Muscle of leg (tissue), 11 donors: ENCODE measurements around the gene PTPRG. TPM values are rescaled to one million over a fixed set of nuclear protein-coding genes. Genes with fewer than 3 reads are reported as not detected.

ENCODE experiments used
- DNase-seq: peaks from one replicate; pipeline ENCODE4 v3.0.0; 2013
- H3K27ac ChIP-seq: one replicate; pipeline ENCODE4 v1.5.1; 2013; ENCODE audit warnings: mild to moderate bottlenecking, low read length, control low read depth
- H3K27me3 ChIP-seq: one replicate; pipeline ENCODE4 v1.6.1; 2013; ENCODE audit warnings: low read length; ENCODE audit not compliant: control insufficient read depth, insufficient read depth
- H3K36me3 ChIP-seq: one replicate; pipeline ENCODE4 v1.6.1; 2013; ENCODE audit warnings: low read length; ENCODE audit not compliant: control insufficient read depth, insufficient read depth
- H3K4me1 ChIP-seq: one replicate; pipeline ENCODE4 v1.6.1; 2013; ENCODE audit warnings: low read length; ENCODE audit not compliant: control insufficient read depth, insufficient read depth
- H3K4me3 ChIP-seq: one replicate; pipeline ENCODE4 v1.5.1; 2013; ENCODE audit warnings: low read length, control low read depth
- H3K9me3 ChIP-seq: replicated peaks from 2 replicates; pipeline ENCODE4 v1.6.1; 2013; ENCODE audit warnings: low read depth, low read length; ENCODE audit not compliant: control insufficient read depth
- WGBS: methylation state at CpG from one replicate; pipeline ENCODE4 v1.1.5; 2013; ENCODE audit warnings: missing lambda C conversion rate; ENCODE audit not compliant: insufficient coverage; 5-methylcytosine and 5-hydroxymethylcytosine counted together
- polyA plus RNA-seq, 8 donors: library from polyadenylated mRNA; unstranded; fragments of 120-200 nt; gene quantifications; one replicate each; pipeline versions ENCODE4 v1.2.1 to v1.2.3, GENCODE V29; 2013; ENCODE audit warnings: inconsistent platforms in 1 of 8, low replicate concordance in 1 of 8; ENCODE audit not compliant: insufficient read length in 8 of 8, insufficient read depth in 1 of 8
- total RNA-seq: library from RNA; stranded (reverse); fragments of 120-200 nt; gene quantifications from one replicate; pipeline ENCODE4 v1.2.4, GENCODE V29; 2013

PTPRG gene
- total and polyA plus RNA-seq, 9 donors = 15.7 to 45.7 (median 30.8) TPM

- no peaks in the 10 kb centered on the region for H3K36me3 ChIP-seq
- no peaks in the 10 kb centered on the region for H3K27me3 ChIP-seq
- peaks cover 12% of the 10 kb centered on the region for H3K4me1 ChIP-seq
- H3K27ac ChIP-seq = no peak overlapping the region
- H3K9me3 ChIP-seq = peaks cover 3% of the 10 kb centered on the region
- 100% methylated on average over 1 of the region's 4 CpGs for WGBS
- DNase-seq = peak; percentile 15
- no peak overlapping the region for H3K4me3 ChIP-seq
Observed at GRCh38 chr3:61947456-61947855, 386.1 kb downstream of the PTPRG start.

GRCh38 chr3:61948699-61949305 is 387.4 kb downstream of the PTPRG start:
- no peak for DNase-seq
- WGBS = 90% methylated on average over 1 of the region's 5 CpGs
- peaks cover 12% of the 10 kb centered on the region for H3K4me1 ChIP-seq
- no peaks in the 10 kb centered on the region for H3K9me3 ChIP-seq
- no peak overlapping the region for H3K27ac ChIP-seq
- no peaks in the 10 kb centered on the region for H3K36me3 ChIP-seq
- no peak overlapping the region for H3K4me3 ChIP-seq
- H3K27me3 ChIP-seq = no peaks in the 10 kb centered on the region

GRCh38 chr3:61954097-61954540 is 392.7 kb downstream of the PTPRG start:
- H3K4me1 ChIP-seq = peaks cover 3% of the 10 kb centered on the region
- DNase-seq = no peak
- no peak overlapping the region for H3K4me3 ChIP-seq
- no peaks in the 10 kb centered on the region for H3K9me3 ChIP-seq
- no peaks in the 10 kb centered on the region for H3K27me3 ChIP-seq
- H3K27ac ChIP-seq = no peak overlapping the region
- WGBS = no CpG with 5 or more reads among the region's 2 CpGs
- no peaks in the 10 kb centered on the region for H3K36me3 ChIP-seq

GRCh38 chr3:61955483-61955882 is 394.1 kb downstream of the PTPRG start:
- Histone ChIP-seq H3K27me3 (no peaks in the 10 kb centered on the region), H3K4me1 (no peaks in the 10 kb centered on the region), H3K27ac (no peak overlapping the region), H3K4me3 (no peak overlapping the region), H3K9me3 (no peaks in the 10 kb centered on the region), H3K36me3 (no peaks in the 10 kb centered on the region)
- no peak for DNase-seq
- no CpG with 5 or more reads among the region's 2 CpGs for WGBS

GRCh38 chr3:61956236-61956635 is 394.9 kb downstream of the PTPRG start:
- peak; percentile 86 for DNase-seq
- Histone ChIP-seq H3K4me3 (no peak overlapping the region), H3K27ac (peak overlapping the region; percentile 18), H3K36me3 (no peaks in the 10 kb centered on the region), H3K4me1 (no peaks in the 10 kb centered on the region), H3K9me3 (no peaks in the 10 kb centered on the region), H3K27me3 (no peaks in the 10 kb centered on the region)
- no CpG with 5 or more reads among the region's 5 CpGs for WGBS

GRCh38 chr3:61957259-61957658 is 395.9 kb downstream of the PTPRG start:
- WGBS = no CpG with 5 or more reads among the region's 2 CpGs
- no peak for DNase-seq
- H3K9me3 ChIP-seq = no peaks in the 10 kb centered on the region
- no peak overlapping the region for H3K4me3 ChIP-seq
- no peaks in the 10 kb centered on the region for H3K4me1 ChIP-seq
- H3K27me3 ChIP-seq = no peaks in the 10 kb centered on the region
- no peaks in the 10 kb centered on the region for H3K36me3 ChIP-seq
- no peak overlapping the region for H3K27ac ChIP-seq

- Histone ChIP-seq H3K27me3 (no peaks in the 10 kb centered on the region), H3K9me3 (no peaks in the 10 kb centered on the region), H3K4me3 (no peak overlapping the region), H3K36me3 (no peaks in the 10 kb centered on the region), H3K4me1 (no peaks in the 10 kb centered on the region), H3K27ac (no peak overlapping the region)
- no peak for DNase-seq
Observed at GRCh38 chr3:61960976-61961375, 399.6 kb downstream of the PTPRG start.

- H3K4me3 ChIP-seq = no peak overlapping the region
- no peaks in the 10 kb centered on the region for H3K9me3 ChIP-seq
- no peaks in the 10 kb centered on the region for H3K27me3 ChIP-seq
- no peaks in the 10 kb centered on the region for H3K4me1 ChIP-seq
- no peaks in the 10 kb centered on the region for H3K36me3 ChIP-seq
- no peak overlapping the region for H3K27ac ChIP-seq
- no CpG with 5 or more reads among the region's 3 CpGs for WGBS
- DNase-seq = no peak
Observed at GRCh38 chr3:61961900-61962299, 400.5 kb downstream of the PTPRG start.

GRCh38 chr3:61964566-61964965 is 403.2 kb downstream of the PTPRG start:
- WGBS = 97% methylated on average over 4 of the region's 8 CpGs
- DNase-seq = no peak
- H3K36me3 ChIP-seq = no peaks in the 10 kb centered on the region
- no peaks in the 10 kb centered on the region for H3K9me3 ChIP-seq
- no peaks in the 10 kb centered on the region for H3K4me1 ChIP-seq
- no peak overlapping the region for H3K4me3 ChIP-seq
- no peaks in the 10 kb centered on the region for H3K27me3 ChIP-seq
- H3K27ac ChIP-seq = no peak overlapping the region

- DNase-seq = no peak
- H3K27ac ChIP-seq = no peak overlapping the region
- H3K36me3 ChIP-seq = no peaks in the 10 kb centered on the region
- no peaks in the 10 kb centered on the region for H3K4me1 ChIP-seq
- H3K27me3 ChIP-seq = no peaks in the 10 kb centered on the region
- H3K4me3 ChIP-seq = no peak overlapping the region
- no CpG with 5 or more reads among the region's 2 CpGs for WGBS
- no peaks in the 10 kb centered on the region for H3K9me3 ChIP-seq
Observed at GRCh38 chr3:61965770-61966131, 404.4 kb downstream of the PTPRG start.

GRCh38 chr3:61966200-61966599 is 404.8 kb downstream of the PTPRG start:
- H3K9me3 ChIP-seq = no peaks in the 10 kb centered on the region
- H3K27me3 ChIP-seq = no peaks in the 10 kb centered on the region
- H3K4me3 ChIP-seq = no peak overlapping the region
- no peak overlapping the region for H3K27ac ChIP-seq
- H3K36me3 ChIP-seq = no peaks in the 10 kb centered on the region
- 79% methylated on average over 2 of the region's 2 CpGs for WGBS
- H3K4me1 ChIP-seq = no peaks in the 10 kb centered on the region
- DNase-seq = no peak
